ENCODE measurements around the gene WDR70. TPM values are rescaled to one million over a fixed set of nuclear protein-coding genes. Genes with fewer than 3 reads are reported as not detected.

Gene WDR70
- total RNA-seq, 1 donor from 2014 or later: 31.3 TPM

GRCh38 chr5:37552770-37553719, 173.9 kb downstream of the WDR70 start:
- Histone ChIP-seq H4K20me1 (ENCODE audit: insufficient read depth, low read length) (no peaks in the 10 kb centered on the region), H3K27ac (ENCODE audit: low read depth, low read length) (peak overlapping the region; percentile 52), H2AFZ (ENCODE audit: low read depth, low read length) (no peak overlapping the region), H3K4me2 (ENCODE audit: low read length) (peak overlapping the region; percentile 34), H3K9ac (ENCODE audit: low read length) (peak overlapping the region; percentile 18), H3K27me3 (ENCODE audit: insufficient read depth, low read length) (no peaks in the 10 kb centered on the region), H3K4me3 (ENCODE audit: insufficient read depth, low read depth, low read length) (no peak overlapping the region), H3K79me2 (ENCODE audit: insufficient read depth, low read length) (peaks cover 2% of the 10 kb centered on the region), H3K36me3 (ENCODE audit: insufficient read depth, low read length) (no peaks in the 10 kb centered on the region), H3K4me1 (ENCODE audit: insufficient read depth, low read length) (peaks cover 5% of the 10 kb centered on the region), H3K9me3 (ENCODE audit: insufficient read depth, low read depth, low read length) (no peaks in the 10 kb centered on the region)
- no peak for TF ChIP-seq CTCF (IDR thresholded peaks at IDR 0.05; ENCODE audit: insufficient read depth, low read depth, low read length)
- H3K9me3 Mint-ChIP-seq (ENCODE audit: unreplicated experiment): no peaks in the 10 kb centered on the region
- DNase-seq (ENCODE audit: low read depth) (peak; percentile 97), FAIRE-seq (no peak)
- H3K27ac Mint-ChIP-seq (ENCODE audit: unreplicated experiment): peak overlapping the region; percentile 85
- H3K27me3 Mint-ChIP-seq (ENCODE audit: low read depth, unreplicated experiment): no peaks in the 10 kb centered on the region
- peaks cover 17% of the 10 kb centered on the region for H3K4me1 Mint-ChIP-seq (ENCODE audit: low read depth, unreplicated experiment)
- peaks cover 2% of the 10 kb centered on the region for H3K36me3 Mint-ChIP-seq (ENCODE audit: low read depth, unreplicated experiment)
- H3K4me3 Mint-ChIP-seq (ENCODE audit: unreplicated experiment): no peak overlapping the region

DNA sequence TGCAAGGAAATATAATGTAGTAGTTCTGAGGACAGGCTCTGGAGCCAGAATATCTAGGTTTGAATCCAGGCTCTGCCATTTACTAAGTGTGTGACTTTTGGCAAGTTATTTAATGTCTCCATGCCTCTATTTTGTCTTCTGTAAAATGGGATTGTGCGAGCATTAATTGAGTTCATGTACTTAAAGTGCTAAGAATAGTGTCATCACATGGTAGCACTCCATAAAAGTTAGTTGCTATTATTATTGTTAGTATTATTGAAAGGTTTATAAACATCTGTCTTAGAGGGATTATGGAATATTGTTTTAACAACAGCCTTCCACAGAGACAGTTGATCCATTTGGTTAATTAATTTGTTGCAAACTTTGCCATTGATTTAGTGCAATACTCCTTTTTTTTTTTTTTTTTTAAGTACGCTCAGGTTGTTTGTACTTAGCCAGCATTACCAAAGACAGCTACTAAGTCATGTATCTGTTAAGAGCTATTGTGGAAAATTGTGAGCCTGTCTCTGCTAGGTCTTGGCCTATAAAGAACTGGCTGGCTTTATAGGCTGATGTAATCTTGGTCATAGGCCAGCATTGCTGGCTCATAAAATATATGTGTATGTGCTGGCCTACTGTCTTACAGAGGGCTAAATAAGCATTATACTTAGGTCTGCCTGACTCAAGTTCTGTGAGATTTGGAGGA, 174.7 kb downstream of the WDR70 start:
- peak; percentile 69 for DNase-seq (ENCODE audit: low read depth)
- Histone ChIP-seq H3K9ac (ENCODE audit: low read length) (no peak overlapping the region), H3K4me1 (ENCODE audit: insufficient read depth, low read length) (peaks cover 5% of the 10 kb centered on the region), H3K9me3 (ENCODE audit: insufficient read depth, low read depth, low read length) (no peaks in the 10 kb centered on the region), H4K20me1 (ENCODE audit: insufficient read depth, low read length) (no peaks in the 10 kb centered on the region), H3K27me3 (ENCODE audit: insufficient read depth, low read length) (no peaks in the 10 kb centered on the region), H3K27ac (ENCODE audit: low read depth, low read length) (no peak overlapping the region), H3K4me3 (ENCODE audit: insufficient read depth, low read depth, low read length) (no peak overlapping the region), H2AFZ (ENCODE audit: low read depth, low read length) (no peak overlapping the region), H3K36me3 (ENCODE audit: insufficient read depth, low read length) (no peaks in the 10 kb centered on the region), H3K79me2 (ENCODE audit: insufficient read depth, low read length) (peaks cover 2% of the 10 kb centered on the region), H3K4me2 (ENCODE audit: low read length) (peak overlapping the region; percentile 34)
- no peak for TF ChIP-seq CTCF (IDR thresholded peaks at IDR 0.05; ENCODE audit: insufficient read depth, low read depth, low read length)
- no peak for TF ChIP-seq EZH2 (IDR thresholded peaks at IDR 0.05; ENCODE audit: insufficient read depth, low read length)
- H3K4me1 Mint-ChIP-seq (ENCODE audit: low read depth, unreplicated experiment): peaks cover 17% of the 10 kb centered on the region
- no peaks in the 10 kb centered on the region for H3K9me3 Mint-ChIP-seq (ENCODE audit: unreplicated experiment)
- peak overlapping the region; percentile 85 for H3K27ac Mint-ChIP-seq (ENCODE audit: unreplicated experiment)
- no peaks in the 10 kb centered on the region for H3K27me3 Mint-ChIP-seq (ENCODE audit: low read depth, unreplicated experiment)
- FAIRE-seq: no peak
- H3K36me3 Mint-ChIP-seq (ENCODE audit: low read depth, unreplicated experiment): peaks cover 2% of the 10 kb centered on the region
- no peak overlapping the region for H3K4me3 Mint-ChIP-seq (ENCODE audit: unreplicated experiment)

Measured in astrocyte (in vitro differentiated cells and primary cell).